H1 (cell line): ENCODE data around the gene RAB7B. TPM values are rescaled to one million over a fixed set of nuclear protein-coding genes. Genes with fewer than 3 reads are reported as not detected.

Experiments
- PHF8 ChIP-seq: fragments of 200-600 bp; sonication (generic); conservative IDR thresholded peaks from 2 replicates; pipeline ENCODE4 v1.7.1; 2012; ENCODE audit warnings: low read depth, mild to moderate bottlenecking, inconsistent platforms, low read length, moderate library complexity
- polyA plus RNA-seq, 7 experiments: library from polyadenylated mRNA; depleted of rRNA in 3 of 7; stranded (reverse) in 5 of 7; unstranded in 2 of 7; fragments of >200 nt in 5 of 7; fragments of 200-250 nt in 2 of 7; gene quantifications; 1 replicate in 5 of 7; 2 replicates in 1 of 7; 4 replicates in 1 of 7; pipeline versions ENCODE4 v1.2.1 to v1.2.3, GENCODE V29; 2011 to 2013; ENCODE audit warnings: missing spikeins in 2 of 7, mixed read lengths in 2 of 7
- total RNA-seq: library from RNA; stranded (reverse); fragmentation: NEBNext Ultra II Directional; extraction: Animal tissue kit (Norgen Biotek cat#: 25700); gene quantifications from 2 replicates; pipeline ENCODE4 v1.2.1, GENCODE V29; 2021

RAB7B gene
- total and polyA plus RNA-seq, 2 of the 8 experiments (the other 6 are each of a cell fraction or from before 2014, with no cell fraction given): 0.05 TPM; not detected in 1

DNA sequence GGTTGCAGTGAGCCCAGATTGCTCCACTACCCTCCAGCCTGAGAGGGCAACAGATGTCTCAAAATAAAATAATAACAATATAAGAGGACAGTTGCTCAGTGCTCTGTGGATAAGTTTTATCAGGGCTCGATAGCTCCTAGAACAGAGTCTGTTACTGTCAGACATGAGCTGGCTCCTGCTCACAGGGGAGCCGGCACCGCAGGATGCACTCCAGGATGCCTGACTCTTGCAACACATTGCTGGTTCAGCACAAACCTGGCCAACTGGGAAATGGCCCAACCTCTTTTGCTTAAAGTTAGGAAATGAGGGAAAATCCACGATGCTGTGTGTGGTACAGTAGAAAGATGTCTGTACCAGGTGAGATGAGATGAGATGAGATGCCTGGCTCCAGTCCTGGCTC, 26.3 kb upstream of the RAB7B start (continued):
- TF ChIP-seq PHF8: no peak
